K562 (cell line): ENCODE results near the gene POLR1C. TPM values are rescaled to one million over a fixed set of nuclear protein-coding genes. Genes with fewer than 3 reads are reported as not detected.
A peak's percentile ranks its signal among the peaks of the same experiment; 100 is the strongest.

Experiments
- CBFA2T3 ChIP-seq: fragments of 450-650 bp; IDR thresholded peaks from 2 replicates; pipeline ENCODE4 v1.6.1; 2017
- CXXC5 ChIP-seq: fragments of 250-450 bp; sonication (Bioruptor Pico); IDR thresholded peaks from 2 replicates; pipeline ENCODE4 v1.8.0; 2022; ENCODE audit warnings: inconsistent platforms, mild to moderate bottlenecking, moderate library complexity
- DMBX1 ChIP-seq: fragments of 250-450 bp; sonication (Bioruptor Pico); IDR thresholded peaks from 2 replicates; pipeline ENCODE4 v1.8.0; 2022; ENCODE audit warnings: inconsistent platforms, mild to moderate bottlenecking, moderate library complexity, borderline replicate concordance
- EWSR1 ChIP-seq: fragments of 450-650 bp; IDR thresholded peaks from 2 replicates; pipeline ENCODE4 v1.6.1; 2018; ENCODE audit warnings: borderline replicate concordance, mild to moderate bottlenecking, low read depth, moderate library complexity; ENCODE audit not compliant: partially characterized antibody
- GATAD2B ChIP-seq: fragments of 450-650 bp; IDR thresholded peaks from 2 replicates; pipeline ENCODE4 v1.6.1; 2017; ENCODE audit warnings: mild to moderate bottlenecking, borderline replicate concordance
- MEIS2 ChIP-seq: fragments of 450-650 bp; IDR thresholded peaks from 2 replicates; pipeline ENCODE4 v1.6.1; 2014; ENCODE audit warnings: mild to moderate bottlenecking; ENCODE audit not compliant: partially characterized antibody
- NFE2 ChIP-seq: IDR thresholded peaks from 2 replicates; pipeline ENCODE4 v1.6.1; 2014; ENCODE audit warnings: antibody characterized with exemption, low read depth
- POLR2A ChIP-seq: fragments of 450-650 bp; conservative IDR thresholded peaks from 2 replicates; pipeline ENCODE4 v1.6.1; 2016
- SMARCC2 ChIP-seq: fragments of 450-650 bp; IDR thresholded peaks from 2 replicates; pipeline ENCODE4 v1.6.1; 2017; ENCODE audit warnings: antibody characterized with exemption, moderate library complexity, mild to moderate bottlenecking, low read depth
- ZBTB17 ChIP-seq: fragments of 450-650 bp; formaldehyde crosslinking; IDR thresholded peaks from 2 replicates; pipeline ENCODE4 v1.4.0; 2020; ENCODE audit warnings: mild to moderate bottlenecking
- ZNF212 ChIP-seq: fragments of 450-650 bp; formaldehyde crosslinking; IDR thresholded peaks from 2 replicates; pipeline ENCODE4 v1.4.0; 2020; ENCODE audit warnings: mild to moderate bottlenecking
- ZNF431 ChIP-seq: sonication (generic); formaldehyde crosslinking; IDR thresholded peaks from 2 replicates; pipeline ENCODE4 v1.8.0; 2022; ENCODE audit warnings: mild to moderate bottlenecking, missing genetic modification reagents
- ZNF830 ChIP-seq: fragments of 250-450 bp; sonication (Bioruptor Pico); IDR thresholded peaks from 2 replicates; pipeline ENCODE4 v1.5.0; 2021; ENCODE audit warnings: mild to moderate bottlenecking
- ZSCAN32 ChIP-seq: fragments of 450-650 bp; formaldehyde crosslinking; IDR thresholded peaks from 2 replicates; pipeline ENCODE4 v1.4.0; 2020; ENCODE audit warnings: mild to moderate bottlenecking, moderate library complexity
- polyA plus RNA-seq, 8 experiments: library from polyadenylated mRNA; depleted of rRNA in 4 of 8; stranded (reverse) in 5 of 8; unstranded in 3 of 8; fragments of >200 nt; fragmentation: Nextera tagmentation in 2 of 8; fragmentation: Illumina TruSeq in 1 of 8; extraction: Ambion mirVana in 2 of 8; extraction: Trizol in 1 of 8; gene quantifications; 2 replicates each; pipeline versions ENCODE4 v1.2.1 to v1.2.3, GENCODE V29; 2011 to 2014; ENCODE audit warnings: inconsistent platforms in 1 of 8, missing spikeins in 1 of 8
- total RNA-seq, 7 experiments: library from RNA; depleted of rRNA in 6 of 7; stranded (reverse); fragments of >200 nt in 6 of 7; fragmentation: Illumina TruSeq in 2 of 7; extraction: Trizol in 2 of 7; gene quantifications; 2 replicates each; pipeline versions ENCODE4 v1.2.1 to v1.2.3, GENCODE V29; 2011 to 2021; ENCODE audit warnings: low replicate concordance in 1 of 7
- TF ChIP-seq, protein P1 (sequence below): sonication (generic); formaldehyde crosslinking; IDR thresholded peaks from 2 replicates; pipeline ENCODE4 v1.8.1; 2022; ENCODE audit warnings: missing genetic modification reagents
- TF ChIP-seq, protein P2 (sequence below), 2 experiments: fragments of 450-650 bp in 1 of 2; sonication (generic) in 1 of 2; formaldehyde crosslinking in 1 of 2; IDR thresholded peaks; 2 replicates each; pipeline versions ENCODE4 v1.7.1 to v1.9.0; 2016 to 2022; ENCODE audit warnings: inconsistent platforms in 1 of 2, mild to moderate bottlenecking in 1 of 2, missing genetic modification reagents in 1 of 2
- TF ChIP-seq, protein P3 (sequence below): fragments of 250-450 bp; sonication (Bioruptor Pico); IDR thresholded peaks from 2 replicates; pipeline ENCODE4 v1.4.0; 2020; ENCODE audit warnings: mild to moderate bottlenecking

Gene POLR1C
- total and polyA plus RNA-seq, 9 of the 15 experiments (the other 6 are each of a cell fraction or from before 2014, with no cell fraction given): 83.5 to 429 (median 120) TPM

DNA sequence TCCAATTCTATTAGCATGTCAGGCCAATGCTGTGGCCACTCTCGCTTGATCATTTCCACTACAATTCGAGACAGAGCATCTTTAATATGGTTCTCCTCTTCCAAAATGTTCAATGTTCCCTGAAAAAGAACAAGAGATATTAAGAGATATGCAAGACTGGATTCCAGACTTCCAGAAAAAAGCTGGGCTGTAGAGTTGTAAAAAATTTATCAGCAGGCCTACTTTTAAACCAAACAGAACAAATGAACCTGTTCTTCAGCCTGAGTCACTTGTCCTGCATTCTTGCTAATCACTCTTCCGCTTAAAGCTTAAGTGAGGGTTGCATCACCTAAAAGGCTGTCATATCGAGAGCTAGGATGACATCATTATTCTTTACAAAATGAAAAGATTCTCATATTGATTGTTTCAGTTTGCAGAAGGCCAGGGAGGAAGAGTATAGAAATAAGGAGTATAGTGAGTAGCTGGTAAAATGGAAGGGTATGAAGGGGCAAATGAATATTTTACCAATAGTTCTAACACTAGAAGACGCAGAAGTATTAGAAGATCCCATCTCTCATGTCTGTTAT lies 54.1 kb downstream of the POLR1C start (continued):
- TF ChIP-seq, protein P1, sequence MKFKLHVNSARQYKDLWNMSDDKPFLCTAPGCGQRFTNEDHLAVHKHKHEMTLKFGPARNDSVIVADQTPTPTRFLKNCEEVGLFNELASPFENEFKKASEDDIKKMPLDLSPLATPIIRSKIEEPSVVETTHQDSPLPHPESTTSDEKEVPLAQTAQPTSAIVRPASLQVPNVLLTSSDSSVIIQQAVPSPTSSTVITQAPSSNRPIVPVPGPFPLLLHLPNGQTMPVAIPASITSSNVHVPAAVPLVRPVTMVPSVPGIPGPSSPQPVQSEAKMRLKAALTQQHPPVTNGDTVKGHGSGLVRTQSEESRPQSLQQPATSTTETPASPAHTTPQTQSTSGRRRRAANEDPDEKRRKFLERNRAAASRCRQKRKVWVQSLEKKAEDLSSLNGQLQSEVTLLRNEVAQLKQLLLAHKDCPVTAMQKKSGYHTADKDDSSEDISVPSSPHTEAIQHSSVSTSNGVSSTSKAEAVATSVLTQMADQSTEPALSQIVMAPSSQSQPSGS (CRISPR knock-in tag): peak; percentile 37; the same call in 1 of the 2 replicates
- TF ChIP-seq, protein P2, sequence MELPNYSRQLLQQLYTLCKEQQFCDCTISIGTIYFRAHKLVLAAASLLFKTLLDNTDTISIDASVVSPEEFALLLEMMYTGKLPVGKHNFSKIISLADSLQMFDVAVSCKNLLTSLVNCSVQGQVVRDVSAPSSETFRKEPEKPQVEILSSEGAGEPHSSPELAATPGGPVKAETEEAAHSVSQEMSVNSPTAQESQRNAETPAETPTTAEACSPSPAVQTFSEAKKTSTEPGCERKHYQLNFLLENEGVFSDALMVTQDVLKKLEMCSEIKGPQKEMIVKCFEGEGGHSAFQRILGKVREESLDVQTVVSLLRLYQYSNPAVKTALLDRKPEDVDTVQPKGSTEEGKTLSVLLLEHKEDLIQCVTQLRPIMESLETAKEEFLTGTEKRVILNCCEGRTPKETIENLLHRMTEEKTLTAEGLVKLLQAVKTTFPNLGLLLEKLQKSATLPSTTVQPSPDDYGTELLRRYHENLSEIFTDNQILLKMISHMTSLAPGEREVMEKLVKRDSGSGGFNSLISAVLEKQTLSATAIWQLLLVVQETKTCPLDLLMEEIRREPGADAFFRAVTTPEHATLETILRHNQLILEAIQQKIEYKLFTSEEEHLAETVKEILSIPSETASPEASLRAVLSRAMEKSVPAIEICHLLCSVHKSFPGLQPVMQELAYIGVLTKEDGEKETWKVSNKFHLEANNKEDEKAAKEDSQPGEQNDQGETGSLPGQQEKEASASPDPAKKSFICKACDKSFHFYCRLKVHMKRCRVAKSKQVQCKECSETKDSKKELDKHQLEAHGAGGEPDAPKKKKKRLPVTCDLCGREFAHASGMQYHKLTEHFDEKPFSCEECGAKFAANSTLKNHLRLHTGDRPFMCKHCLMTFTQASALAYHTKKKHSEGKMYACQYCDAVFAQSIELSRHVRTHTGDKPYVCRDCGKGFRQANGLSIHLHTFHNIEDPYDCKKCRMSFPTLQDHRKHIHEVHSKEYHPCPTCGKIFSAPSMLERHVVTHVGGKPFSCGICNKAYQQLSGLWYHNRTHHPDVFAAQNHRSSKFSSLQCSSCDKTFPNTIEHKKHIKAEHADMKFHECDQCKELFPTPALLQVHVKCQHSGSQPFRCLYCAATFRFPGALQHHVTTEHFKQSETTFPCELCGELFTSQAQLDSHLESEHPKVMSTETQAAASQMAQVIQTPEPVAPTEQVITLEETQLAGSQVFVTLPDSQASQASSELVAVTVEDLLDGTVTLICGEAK (IDR thresholded peaks at IDR 0.05): peak; percentile 43; the same call in 1 of the 2 replicates
- TF ChIP-seq, protein P2 (CRISPR knock-in tag; IDR thresholded peaks at IDR 0.05): no peak
- TF ChIP-seq EWSR1: no peak
- TF ChIP-seq CXXC5 (CRISPR knock-in tag): peak; percentile 81
- peak; percentile 50; the same call in 1 of the 2 replicates for TF ChIP-seq SMARCC2
- TF ChIP-seq ZNF830 (CRISPR knock-in tag): no peak
- TF ChIP-seq, protein P3, sequence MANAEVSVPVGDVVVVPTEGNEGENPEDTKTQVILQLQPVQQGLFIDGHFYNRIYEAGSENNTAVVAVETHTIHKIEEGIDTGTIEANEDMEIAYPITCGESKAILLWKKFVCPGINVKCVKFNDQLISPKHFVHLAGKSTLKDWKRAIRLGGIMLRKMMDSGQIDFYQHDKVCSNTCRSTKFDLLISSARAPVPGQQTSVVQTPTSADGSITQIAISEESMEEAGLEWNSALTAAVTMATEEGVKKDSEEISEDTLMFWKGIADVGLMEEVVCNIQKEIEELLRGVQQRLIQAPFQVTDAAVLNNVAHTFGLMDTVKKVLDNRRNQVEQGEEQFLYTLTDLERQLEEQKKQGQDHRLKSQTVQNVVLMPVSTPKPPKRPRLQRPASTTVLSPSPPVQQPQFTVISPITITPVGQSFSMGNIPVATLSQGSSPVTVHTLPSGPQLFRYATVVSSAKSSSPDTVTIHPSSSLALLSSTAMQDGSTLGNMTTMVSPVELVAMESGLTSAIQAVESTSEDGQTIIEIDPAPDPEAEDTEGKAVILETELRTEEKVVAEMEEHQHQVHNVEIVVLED (CRISPR knock-in tag): 0 out of 2 replicates have a peak, but pooled peaks have one; percentile 39
- TF ChIP-seq CBFA2T3: no peak
- TF ChIP-seq DMBX1 (CRISPR knock-in tag): peak; percentile 96
- TF ChIP-seq MEIS2: peak; percentile 82
- peak; percentile 69 for TF ChIP-seq NFE2
- peak; percentile 72; the same call in 1 of the 2 replicates for TF ChIP-seq ZSCAN32 (CRISPR knock-in tag)
- TF ChIP-seq GATAD2B: no peak
- 0 out of 2 replicates have a peak, but pooled peaks have one; percentile 28 for TF ChIP-seq ZBTB17
- TF ChIP-seq ZNF212 (CRISPR knock-in tag): 0 out of 2 replicates have a peak, but pooled peaks have one; percentile 54
- 0 out of 2 replicates have a peak, but pooled peaks have one; percentile 14 for TF ChIP-seq ZNF431 (CRISPR knock-in tag)
- no peak for TF ChIP-seq POLR2A
